HepG2 (cell line): Measurements from ENCODE around the gene KLHL12. TPM values are rescaled to one million over a fixed set of nuclear protein-coding genes. Genes with fewer than 3 reads are reported as not detected.

Experiments used
- AHDC1 ChIP-seq: sonication (generic); formaldehyde crosslinking; IDR thresholded peaks from 2 replicates; pipeline ENCODE4 v1.5.1; 2020; ENCODE audit warnings: mild to moderate bottlenecking, missing genetic modification reagents, borderline replicate concordance
- BHLHE40 ChIP-seq: IDR thresholded peaks from 2 replicates; pipeline ENCODE4 v1.6.1; 2011; ENCODE audit warnings: low read length, improper control_type of control experiment
- ZBTB40 ChIP-seq, 2 experiments: fragments of 450-650 bp in 1 of 2; sonication (generic) in 1 of 2; formaldehyde crosslinking in 1 of 2; IDR thresholded peaks; 2 replicates each; pipeline versions ENCODE4 v1.6.1 to v1.8.0; 2016 to 2022; ENCODE audit warnings: antibody characterized with exemption in 1 of 2, mild to moderate bottlenecking in 1 of 2, missing genetic modification reagents in 1 of 2
- ZBTB44 ChIP-seq: sonication (generic); formaldehyde crosslinking; IDR thresholded peaks from 2 replicates; pipeline ENCODE4 v1.4.0; 2020; ENCODE audit warnings: missing genetic modification reagents
- ZNF672 ChIP-seq: sonication (generic); formaldehyde crosslinking; IDR thresholded peaks from 2 replicates; pipeline ENCODE4 v1.8.1; 2022; ENCODE audit warnings: missing genetic modification reagents
- ZNF776 ChIP-seq: sonication (generic); formaldehyde crosslinking; IDR thresholded peaks from 2 replicates; pipeline ENCODE4 v1.4.0; 2020; ENCODE audit warnings: mild to moderate bottlenecking, missing genetic modification reagents
- ZNF784 ChIP-seq: sonication (generic); formaldehyde crosslinking; IDR thresholded peaks from 2 replicates; pipeline ENCODE4 v1.5.1; 2020; ENCODE audit warnings: missing genetic modification reagents, mild to moderate bottlenecking, borderline replicate concordance
- polyA plus RNA-seq, 8 experiments: library from polyadenylated mRNA; depleted of rRNA in 3 of 8; stranded (reverse) in 7 of 8; unstranded in 1 of 8; fragments of >200 nt; fragmentation: Illumina TruSeq in 4 of 8; extraction: Trizol in 4 of 8; gene quantifications; 2 replicates each; pipeline versions ENCODE4 v1.2.1 to v1.2.3, GENCODE V29; 2011 to 2016; ENCODE audit warnings: low read depth in 4 of 8, missing spikeins in 1 of 8, mixed read lengths in 1 of 8; ENCODE audit not compliant: insufficient read depth in 1 of 8
- total RNA-seq, 5 experiments: library from RNA; depleted of rRNA; stranded (reverse); fragments of >200 nt; fragmentation: Illumina TruSeq; extraction: Trizol; gene quantifications; 2 replicates each; pipeline ENCODE4 v1.2.3, GENCODE V29; 2016; ENCODE audit warnings: low read depth in 1 of 5

Gene KLHL12
- total and polyA plus RNA-seq, 2 of the 13 experiments (the other 11 are each of a cell fraction or from before 2014, with no cell fraction given) = 19.2 to 25.2 TPM

DNA sequence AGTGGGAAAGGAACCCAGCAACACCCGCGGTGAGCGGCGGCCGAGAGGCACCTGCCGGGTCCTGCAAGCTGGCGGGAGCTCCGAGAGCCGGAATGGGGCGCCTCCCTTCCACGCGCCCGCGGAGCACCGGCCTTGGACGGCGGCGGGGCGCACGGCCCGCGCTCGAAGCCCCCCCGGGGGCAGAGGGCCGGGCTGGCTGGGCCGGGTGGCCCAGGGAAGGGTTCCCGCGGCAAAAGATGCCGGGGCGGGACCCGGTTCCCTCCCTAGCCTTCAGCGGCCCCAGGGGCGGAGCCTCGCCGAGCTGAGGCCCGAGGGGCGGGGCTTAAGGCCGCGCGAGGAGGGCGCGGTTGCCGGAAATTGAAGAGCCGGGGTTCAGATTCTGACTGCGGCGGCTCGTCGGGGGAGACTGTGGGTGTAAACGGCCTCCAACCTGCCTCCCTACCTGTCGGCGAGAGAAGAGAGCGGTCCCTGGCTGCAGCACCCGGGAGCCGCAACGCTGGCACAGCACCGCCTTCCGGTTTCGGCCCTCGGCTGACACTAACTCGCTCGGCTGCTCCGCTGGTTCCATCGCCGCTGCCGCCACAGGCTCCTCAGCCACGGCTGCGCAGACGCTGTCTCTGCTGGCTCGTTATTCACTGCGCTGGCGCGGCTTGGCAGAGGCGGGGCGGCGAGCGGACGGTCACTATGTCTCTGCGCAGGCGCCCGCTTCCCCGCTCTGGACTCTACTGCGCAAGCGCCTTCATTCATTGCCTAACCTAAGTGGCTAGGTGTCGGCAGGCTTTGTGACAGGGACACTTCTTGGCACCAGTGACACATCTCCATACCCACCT lies 38.3 kb downstream of the KLHL12 start, which contains the start of gene RABIF (continued):
- TF ChIP-seq ZBTB44 (CRISPR knock-in tag) = no peak
- TF ChIP-seq BHLHE40 = no peak
- no peak; the same call in 1 of the 2 replicates for TF ChIP-seq ZNF776 (CRISPR knock-in tag)
- no peak for TF ChIP-seq ZBTB40 (IDR thresholded peaks at IDR 0.05)
- peak; percentile 73; the same call in 1 of the 2 replicates for TF ChIP-seq ZBTB40 (CRISPR knock-in tag; IDR thresholded peaks at IDR 0.05)
- TF ChIP-seq ZNF784 (CRISPR knock-in tag) = no peak
- TF ChIP-seq AHDC1 (CRISPR knock-in tag) = no peak
- no peak for TF ChIP-seq ZNF672
